CD4-positive, alpha-beta T cell treated with Interleukin-15 for 1 hour (primary cell): ENCODE data around the gene MYO1E.
"Not testable (repeated sequence)": the region's sequence is repeated elsewhere in the genome, so short reads cannot be mapped to it uniquely, and the experiment has no call there.

Source experiments
- DNase-seq: peaks from one replicate; pipeline ENCODE4 v3.0.0-alpha.2; 2020

The MYO1E gene

GRCh38 chr15:59157840-59158700 lies 214.6 kb downstream of the MYO1E start:
- DNase-seq, result no peak

DNA sequence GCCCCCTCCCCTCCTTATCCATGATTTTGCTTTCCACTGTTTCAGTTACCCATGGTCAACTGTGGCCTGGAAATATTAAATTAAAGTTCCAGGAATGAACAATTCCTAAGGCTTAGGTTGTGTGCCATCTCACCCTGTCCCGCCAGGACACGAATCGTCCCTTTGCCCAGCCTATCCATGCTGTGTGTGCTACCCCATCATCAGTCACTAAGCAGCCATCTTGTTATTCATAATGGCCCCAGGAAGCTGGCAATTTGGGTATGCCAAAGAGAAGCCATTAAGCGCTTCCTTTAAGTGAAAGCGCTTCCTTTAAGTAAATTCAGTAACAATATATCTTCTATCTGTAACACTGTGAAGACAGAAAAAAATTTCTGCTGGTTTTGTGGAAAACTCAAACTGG lies 215.3 kb downstream of the MYO1E start:
- no peak for DNase-seq

- no peak for DNase-seq
These were observed 217.2 kb downstream of the MYO1E start for GRCh38 chr15:59155431-59155830.

DNA sequence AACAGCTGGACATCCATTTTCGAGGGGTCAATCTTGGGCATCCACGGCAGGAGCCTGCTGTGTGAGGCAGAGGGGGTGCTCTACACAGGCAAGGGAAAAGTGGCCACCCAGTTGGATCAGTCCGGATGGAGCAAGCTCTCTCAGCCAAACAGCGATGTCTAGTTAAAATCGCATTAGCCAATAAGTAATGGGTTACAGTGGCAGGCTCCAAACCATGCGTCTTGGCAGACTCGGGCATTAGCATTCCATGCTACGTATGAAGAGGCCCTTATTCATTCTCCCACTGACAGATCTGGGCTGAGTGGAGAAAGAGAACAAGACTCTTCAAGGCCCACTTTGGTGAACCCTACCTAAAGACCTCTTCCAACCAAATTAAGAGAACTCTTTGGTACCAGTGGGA lies 218.4 kb downstream of the MYO1E start:
- no peak for DNase-seq

DNA sequence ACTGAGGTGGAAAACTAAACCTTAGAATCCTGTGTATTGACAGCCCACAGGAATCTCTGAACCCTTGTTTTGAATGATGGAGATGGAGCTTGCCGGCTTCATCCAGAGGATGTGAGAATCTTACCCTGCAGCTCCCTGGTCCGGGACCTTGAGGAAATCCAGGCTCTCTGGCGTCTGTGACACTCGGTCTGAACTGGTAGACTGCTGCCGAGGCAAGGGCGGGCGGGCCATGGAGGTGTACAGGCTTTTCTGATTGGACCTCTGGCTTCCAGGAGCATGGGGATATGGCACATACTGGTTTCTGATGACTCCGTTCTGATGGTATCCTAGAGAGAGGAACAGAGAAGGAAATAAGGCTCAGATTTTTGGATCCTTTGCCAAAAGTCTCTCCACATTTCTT lies 219.2 kb downstream of the MYO1E start:
- no peak for DNase-seq

- no peak for DNase-seq
These were observed 219.8 kb downstream of the MYO1E start for GRCh38 chr15:59152694-59153450.

DNA sequence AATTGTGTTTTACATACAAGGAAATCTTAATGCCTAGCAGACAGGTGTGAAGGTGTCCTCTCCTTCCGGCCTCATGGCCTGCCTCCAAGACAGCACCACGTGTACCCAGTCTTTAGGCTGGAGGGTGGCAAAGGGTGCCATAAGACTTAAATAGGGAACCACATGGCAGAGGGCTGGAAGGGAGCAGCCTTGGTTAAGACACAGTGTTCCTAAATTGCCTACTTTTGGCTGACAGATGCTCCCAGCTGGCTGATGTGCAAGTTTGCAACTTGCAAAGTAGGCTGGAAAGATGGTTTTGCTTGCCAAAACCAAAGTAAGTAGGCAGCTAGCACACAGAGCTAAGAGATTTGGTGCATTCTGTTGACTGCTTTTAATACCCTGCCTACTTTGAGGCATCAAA lies 222.5 kb downstream of the MYO1E start:
- no peak for DNase-seq

DNA sequence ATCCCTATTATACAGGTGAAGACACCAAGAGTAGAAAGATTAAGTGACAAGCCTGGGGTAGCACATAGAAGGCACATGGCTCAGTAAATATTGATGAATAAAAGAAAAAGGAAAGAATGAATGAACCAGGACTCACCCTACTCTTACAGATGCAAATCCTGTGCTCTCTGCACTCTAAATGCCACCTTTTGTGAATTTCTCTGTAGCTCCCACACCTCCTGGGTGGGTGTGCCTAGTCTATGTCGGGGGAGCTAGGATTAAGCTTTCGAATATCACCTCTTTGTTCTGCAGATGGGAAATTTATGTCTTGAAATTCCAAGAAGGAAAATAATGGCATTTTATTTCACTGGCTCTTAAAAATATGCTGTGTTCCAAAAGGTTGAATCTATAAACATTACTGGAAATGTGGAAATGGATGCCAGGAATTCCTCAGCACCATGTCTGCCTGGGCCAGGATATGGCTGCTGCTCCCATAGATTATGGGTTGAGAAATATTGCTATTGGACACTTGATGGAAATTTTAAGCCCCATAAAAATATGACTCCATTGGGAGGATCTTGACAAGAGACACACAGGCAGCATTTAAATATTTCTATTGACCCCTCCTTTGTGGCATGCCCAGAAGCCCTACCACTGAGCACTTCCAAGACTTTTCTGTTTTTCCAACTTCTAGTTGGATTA lies 224.4 kb downstream of the MYO1E start:
- no peak for DNase-seq

DNA sequence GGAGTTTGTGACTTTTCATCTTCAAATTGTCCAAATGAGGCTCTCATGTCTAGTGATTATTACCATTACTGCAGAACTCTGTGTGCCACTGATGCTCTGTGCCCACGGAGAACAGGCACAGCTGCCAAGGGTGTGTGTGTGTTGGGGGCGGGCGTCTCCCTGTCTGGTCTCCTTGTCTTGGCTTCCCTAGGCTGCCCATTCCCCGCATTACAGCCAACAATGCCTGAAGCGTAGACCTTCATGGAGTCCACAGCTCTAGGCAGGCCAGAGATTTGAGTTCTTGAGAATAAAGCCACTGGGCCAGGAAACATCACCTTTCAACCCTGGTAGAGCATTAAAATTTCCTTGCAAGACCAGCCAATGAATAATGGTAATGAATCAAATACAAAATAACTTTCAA lies 225.0 kb downstream of the MYO1E start:
- no peak for DNase-seq

DNA sequence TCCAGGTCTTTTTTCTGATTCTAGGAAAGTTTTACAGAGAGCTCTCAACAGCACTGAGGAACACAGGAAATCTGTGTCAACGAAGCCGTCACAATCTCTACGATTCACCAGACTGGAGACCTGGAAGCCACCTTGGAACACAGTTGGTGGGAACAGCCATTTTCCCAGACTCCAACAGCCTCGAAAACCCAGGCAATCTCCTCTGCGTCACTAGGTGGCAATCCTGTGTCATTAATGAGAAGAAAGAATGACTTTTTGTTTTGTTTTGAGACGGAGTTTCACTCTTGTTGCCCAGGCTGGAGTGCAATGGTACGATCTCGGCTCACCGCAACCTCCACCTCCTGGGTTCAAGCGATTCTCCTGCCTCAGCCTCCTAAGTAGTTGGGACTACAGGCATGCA lies 228.1 kb downstream of the MYO1E start:
- not testable (repeated sequence) for DNase-seq

DNA sequence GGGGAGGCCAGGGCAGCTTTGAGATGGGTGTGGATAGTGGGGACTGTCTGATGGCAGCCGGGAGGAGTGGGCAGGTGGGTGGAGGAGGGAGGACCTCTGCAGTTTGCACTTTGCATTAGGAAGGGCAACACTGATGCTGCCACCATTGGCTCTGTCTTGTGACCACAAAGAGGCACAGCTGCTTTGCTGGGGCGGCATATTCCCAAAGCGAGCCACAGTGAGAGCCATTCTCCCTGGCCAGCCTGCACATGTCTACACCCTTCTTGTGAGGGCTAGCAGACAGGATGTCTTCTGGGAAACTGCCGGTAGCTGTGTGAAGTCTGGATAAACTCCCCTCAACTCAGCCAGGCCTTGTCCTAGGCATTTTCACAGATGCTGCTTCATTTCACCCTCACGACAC lies 229.4 kb downstream of the MYO1E start:
- DNase-seq, result no peak

GRCh38 chr15:59140422-59141226 lies 232.0 kb downstream of the MYO1E start:
- DNase-seq, result no peak

DNA sequence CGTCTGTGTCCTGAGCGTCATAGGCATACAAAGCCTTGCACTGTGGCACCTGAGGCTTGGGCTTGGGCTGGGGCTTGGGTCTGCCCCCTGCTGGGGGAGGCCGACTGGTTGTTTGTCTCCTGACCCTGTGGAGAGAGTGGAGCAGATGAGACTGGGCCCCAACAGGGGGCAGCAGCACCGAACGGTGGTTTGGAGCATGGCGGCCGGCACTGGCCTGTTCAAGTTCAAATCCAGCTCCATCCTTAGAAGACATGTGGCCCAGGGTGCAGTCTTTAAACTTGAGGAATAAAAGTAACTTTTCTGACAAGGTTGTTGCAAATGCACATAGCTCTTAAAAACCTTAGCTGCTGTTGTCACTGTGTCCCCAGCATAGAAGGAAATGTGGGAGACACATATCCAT lies 234.4 kb downstream of the MYO1E start:
- peak; percentile 62 for DNase-seq

DNA sequence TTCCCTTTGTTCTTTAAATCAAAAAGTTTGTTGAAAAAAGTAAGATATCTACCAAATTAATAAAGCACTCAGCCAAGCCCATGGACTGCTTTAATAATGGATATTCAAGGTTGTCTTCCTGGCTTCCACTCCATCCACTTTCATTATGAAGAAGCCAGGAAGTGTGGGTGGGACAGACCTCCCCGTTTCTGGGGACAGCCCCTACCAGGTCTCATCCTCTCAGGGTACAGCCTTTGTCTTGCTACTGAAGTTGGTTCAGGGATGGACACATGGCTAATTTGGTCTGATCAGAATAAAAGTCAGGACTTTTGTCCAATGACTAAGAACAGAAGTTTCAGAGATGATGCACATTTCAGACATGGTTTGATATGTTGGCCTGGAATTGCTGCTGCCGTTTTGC lies 235.1 kb downstream of the MYO1E start:
- no peak for DNase-seq

DNA sequence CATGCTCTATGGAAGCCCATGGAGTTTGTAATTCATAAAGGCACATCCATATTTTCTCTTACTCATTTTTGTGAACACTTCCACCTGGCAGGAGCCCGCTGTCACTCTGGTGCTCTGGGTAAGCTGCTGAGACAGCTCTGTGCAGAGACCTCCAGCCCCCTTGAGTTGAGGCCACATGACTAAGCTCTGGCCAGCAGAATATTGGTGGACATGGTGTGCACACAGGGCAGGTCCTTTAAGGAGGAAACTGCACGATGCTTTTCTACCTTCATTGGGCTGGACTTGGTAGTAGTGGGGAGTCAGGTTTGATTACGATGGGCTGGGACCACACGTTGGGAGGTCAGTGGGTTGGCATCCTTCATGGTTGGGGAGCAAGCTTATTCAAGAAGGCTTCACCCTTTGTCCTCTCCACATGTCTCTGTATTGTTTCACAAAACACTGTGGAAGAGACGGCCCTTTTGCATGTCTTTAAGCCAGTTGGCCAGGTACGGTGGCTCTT lies 238.7 kb downstream of the MYO1E start:
- DNase-seq, result no peak

- DNase-seq, result no peak
These were observed 240.6 kb downstream of the MYO1E start for GRCh38 chr15:59131969-59132562.

GRCh38 chr15:59131456-59131855 lies 241.2 kb downstream of the MYO1E start:
- DNase-seq, result no peak

DNA sequence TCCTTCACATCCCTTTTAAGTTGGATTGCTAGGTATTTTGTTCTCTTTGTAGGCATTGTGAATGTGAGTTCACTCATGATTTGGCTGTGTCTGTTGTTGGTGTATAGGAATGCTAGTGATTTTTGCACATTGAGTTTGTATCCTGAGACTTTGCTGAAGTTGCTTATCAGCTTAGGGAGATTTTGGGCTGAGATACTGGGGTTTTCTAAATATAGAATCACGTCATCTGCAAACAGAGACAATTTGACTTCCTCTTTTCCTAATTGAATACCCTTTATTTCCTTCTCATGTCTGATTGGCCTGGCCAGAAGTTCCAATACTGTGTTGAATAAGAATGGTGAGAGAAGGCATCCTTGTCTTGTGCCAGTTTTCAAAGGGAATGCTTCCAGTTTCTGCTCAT lies 245.4 kb downstream of the MYO1E start:
- DNase-seq, result not testable (repeated sequence)

DNA sequence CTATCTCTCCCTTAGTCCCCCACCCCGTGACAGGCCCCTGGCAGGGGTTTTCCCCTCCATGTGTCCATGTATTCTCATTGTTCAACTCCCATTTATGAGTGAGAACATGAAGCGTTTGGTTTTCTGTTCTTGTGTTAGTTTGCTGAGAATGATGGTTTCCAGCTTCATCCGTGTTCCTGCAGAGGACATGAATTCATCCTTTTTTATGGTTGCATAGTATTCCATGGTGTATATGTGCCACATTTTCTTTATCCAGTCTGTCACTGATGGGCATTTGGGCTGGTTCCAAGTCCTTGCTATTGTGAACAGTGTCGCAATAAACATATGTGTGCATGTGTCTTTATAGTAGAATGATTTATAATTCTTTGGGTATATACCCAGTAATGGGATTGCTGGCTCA lies 247.0 kb downstream of the MYO1E start:
- not testable (repeated sequence) for DNase-seq

GRCh38 chr15:59124261-59124660 lies 248.4 kb downstream of the MYO1E start:
- DNase-seq, result no peak

DNA sequence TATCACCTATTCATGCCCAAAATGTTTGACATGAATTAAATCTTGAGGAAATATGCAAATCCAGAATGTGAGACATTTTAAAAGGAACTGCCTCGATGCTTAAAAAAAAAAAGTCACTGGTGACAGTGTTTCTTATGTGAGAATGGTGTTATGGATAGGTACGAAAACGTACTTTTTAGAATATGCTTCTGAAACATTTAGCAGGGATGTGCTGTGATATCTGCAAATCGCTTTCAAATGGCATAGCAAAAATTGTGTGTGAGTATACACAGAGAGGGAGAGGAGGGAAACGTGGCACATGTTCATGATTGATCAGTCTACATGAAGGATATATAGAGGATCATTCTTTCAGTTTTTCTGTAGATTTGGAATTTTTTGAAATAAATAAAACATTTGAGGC lies 251.7 kb downstream of the MYO1E start:
- no peak for DNase-seq

DNA sequence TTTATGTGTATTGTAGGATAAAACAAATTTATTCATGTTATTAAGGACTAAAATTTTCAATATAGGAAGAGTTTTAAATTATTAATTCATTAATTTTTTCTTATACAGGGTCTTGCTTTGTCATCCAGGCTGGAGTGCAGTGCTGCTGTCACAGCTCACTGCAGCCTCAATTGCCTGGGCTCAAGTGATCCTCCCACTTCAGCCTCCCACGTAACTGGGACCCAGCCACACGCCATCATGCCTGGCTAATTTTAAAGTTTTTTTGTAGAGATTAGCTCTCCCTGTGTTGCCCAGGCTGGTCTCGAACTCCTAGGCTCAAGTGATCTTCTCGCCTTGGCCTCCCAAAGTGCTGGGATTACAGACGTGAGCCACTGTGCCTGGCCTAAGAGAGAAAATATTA lies 253.0 kb downstream of the MYO1E start:
- no peak for DNase-seq
